Liver (tissue), 9 donors: Measurements from ENCODE around the gene MSH3. TPM values are rescaled to one million over a fixed set of nuclear protein-coding genes. Genes with fewer than 3 reads are reported as not detected.

Experiments
- DNase-seq: peaks from one replicate; pipeline ENCODE4 v3.0.0-alpha.2; 2017; ENCODE audit warnings: low spot score
- H3K27ac ChIP-seq, 2 donors: one replicate each; pipeline ENCODE4 v1.7.0; 2013; ENCODE audit warnings: inconsistent platforms in 2 of 2, low read length in 2 of 2, control low read depth in 1 of 2, low read depth in 1 of 2, mild to moderate bottlenecking in 1 of 2
- H3K27me3 ChIP-seq, 4 donors: one replicate each; pipeline versions ENCODE4 v1.6.1 to v1.7.0; 2013; ENCODE audit warnings: low read length in 3 of 4, inconsistent platforms in 1 of 4, mild to moderate bottlenecking in 1 of 4, moderate library complexity in 1 of 4; ENCODE audit not compliant: control insufficient read depth in 4 of 4, insufficient read depth in 4 of 4
- H3K36me3 ChIP-seq, 4 donors: one replicate each; pipeline versions ENCODE4 v1.6.1 to v1.7.0; 2013; ENCODE audit warnings: low read length in 3 of 4, mild to moderate bottlenecking in 3 of 4, low read depth in 1 of 4, moderate library complexity in 1 of 4; ENCODE audit not compliant: control insufficient read depth in 4 of 4, insufficient read depth in 3 of 4
- H3K4me1 ChIP-seq, 4 donors: one replicate each; pipeline versions ENCODE4 v1.6.1 to v1.7.0; 2013; ENCODE audit warnings: low read length in 3 of 4, mild to moderate bottlenecking in 3 of 4, moderate library complexity in 1 of 4; ENCODE audit not compliant: control insufficient read depth in 4 of 4, insufficient read depth in 4 of 4
- H3K4me3 ChIP-seq, 3 donors: one replicate each; pipeline versions ENCODE4 v1.6.1 to v1.7.0; 2013; ENCODE audit warnings: low read length in 3 of 3, control low read depth in 1 of 3, low read depth in 1 of 3, mild to moderate bottlenecking in 1 of 3
- H3K9ac ChIP-seq, 2 donors: one replicate each; pipeline ENCODE4 v1.7.0; 2013; ENCODE audit warnings: low read length in 2 of 2, mild to moderate bottlenecking in 2 of 2, moderate library complexity in 2 of 2, control low read depth in 1 of 2, low read depth in 1 of 2
- H3K9me3 ChIP-seq, 4 donors: one replicate each; pipeline versions ENCODE4 v1.6.1 to v1.7.0; 2013; ENCODE audit warnings: low read length in 3 of 4; ENCODE audit not compliant: control insufficient read depth in 4 of 4
- CTCF ChIP-seq: fragments of 150-350 bp; IDR thresholded peaks from 2 replicates; pipeline ENCODE4 v1.5.1; 2017; ENCODE audit warnings: improper control_type of control experiment, low read depth, low read length; ENCODE audit not compliant: missing input control
- EGR1 ChIP-seq, 2 donors: IDR thresholded peaks; 2 replicates each; pipeline ENCODE4 v1.6.1; 2016 to 2018; ENCODE audit warnings: antibody characterized with exemption in 2 of 2, low read depth in 2 of 2
- FOXA1 ChIP-seq: IDR thresholded peaks from 2 replicates; pipeline ENCODE4 v1.6.1; 2016; ENCODE audit warnings: antibody characterized with exemption
- FOXA2 ChIP-seq: IDR thresholded peaks from 2 replicates; pipeline ENCODE4 v1.6.1; 2016; ENCODE audit warnings: antibody characterized with exemption
- GABPA ChIP-seq, 2 donors: IDR thresholded peaks in 1 of 2; conservative IDR thresholded peaks in 1 of 2; 2 replicates each; pipeline ENCODE4 v1.6.1; 2016; ENCODE audit warnings: antibody characterized with exemption in 2 of 2, mild to moderate bottlenecking in 1 of 2, moderate library complexity in 1 of 2
- HNF4A ChIP-seq, 2 donors: conservative IDR thresholded peaks; 2 replicates each; pipeline ENCODE4 v1.6.1; 2016; ENCODE audit warnings: antibody characterized with exemption in 2 of 2, mild to moderate bottlenecking in 2 of 2
- HNF4G ChIP-seq: IDR thresholded peaks from 2 replicates; pipeline ENCODE4 v1.6.1; 2016; ENCODE audit warnings: antibody characterized with exemption
- JUND ChIP-seq, 2 donors: IDR thresholded peaks; 2 replicates each; pipeline ENCODE4 v1.6.1; 2016; ENCODE audit warnings: antibody characterized with exemption in 2 of 2
- NR2F2 ChIP-seq: IDR thresholded peaks from 2 replicates; pipeline ENCODE4 v1.6.1; 2016; ENCODE audit warnings: antibody characterized with exemption
- RAD21 ChIP-seq, 2 donors: IDR thresholded peaks; 2 replicates each; pipeline ENCODE4 v1.6.1; 2016; ENCODE audit warnings: antibody characterized with exemption in 2 of 2, mild to moderate bottlenecking in 2 of 2
- REST ChIP-seq: IDR thresholded peaks from 2 replicates; pipeline ENCODE4 v1.6.1; 2016; ENCODE audit warnings: antibody characterized with exemption, mild to moderate bottlenecking
- RXRA ChIP-seq, 2 donors: IDR thresholded peaks; 2 replicates each; pipeline ENCODE4 v1.6.1; 2017 to 2018; ENCODE audit warnings: antibody characterized with exemption in 2 of 2, mild to moderate bottlenecking in 1 of 2
- SP1 ChIP-seq: IDR thresholded peaks from 2 replicates; pipeline ENCODE4 v1.6.1; 2018; ENCODE audit warnings: antibody characterized with exemption, mild to moderate bottlenecking
- TAF1 ChIP-seq: conservative IDR thresholded peaks from 2 replicates; pipeline ENCODE4 v1.6.1; 2016; ENCODE audit warnings: antibody characterized with exemption, mild to moderate bottlenecking
- YY1 ChIP-seq: IDR thresholded peaks from 2 replicates; pipeline ENCODE4 v1.6.1; 2016; ENCODE audit warnings: antibody characterized with exemption, mild to moderate bottlenecking
- ZBTB33 ChIP-seq: IDR thresholded peaks from 2 replicates; pipeline ENCODE4 v1.6.1; 2016; ENCODE audit warnings: antibody characterized with exemption
- WGBS: extraction: QIAGEN DNeasy Blood & Tissue Kit; methylation state at CpG from one replicate; pipeline ENCODE4 v1.1.7; 2013; 5-methylcytosine and 5-hydroxymethylcytosine counted together
- polyA plus RNA-seq, 2 donors: library from polyadenylated mRNA; stranded (reverse) in 1 of 2; unstranded in 1 of 2; fragments of 200-250 nt in 1 of 2; fragments of >200 nt in 1 of 2; fragmentation: Nextera tagmentation in 1 of 2; extraction: Ambion mirVana in 1 of 2; gene quantifications; one replicate each; pipeline versions ENCODE4 v1.2.1 to v1.2.3, GENCODE V29; 2013 to 2015
- total RNA-seq, 2 donors: library from RNA; depleted of rRNA; stranded (reverse); fragments of >200 nt; gene quantifications; one replicate each; pipeline ENCODE4 v1.2.3, GENCODE V29; 2014
- TF ChIP-seq, protein P1 (sequence below): IDR thresholded peaks from 2 replicates; pipeline ENCODE4 v1.6.1; 2016; ENCODE audit warnings: antibody characterized with exemption
- TF ChIP-seq, protein P2 (sequence below): IDR thresholded peaks from 2 replicates; pipeline ENCODE4 v1.6.1; 2016; ENCODE audit warnings: antibody characterized with exemption
- donor health status: healthy.
- donor health status: healthy.
- donor health status: healthy.
- donor health status: healthy.
- donor health status: healthy.

Gene MSH3
- total and polyA plus RNA-seq, 4 donors: 3.0 to 19.1 (median 7.9) TPM

DNA sequence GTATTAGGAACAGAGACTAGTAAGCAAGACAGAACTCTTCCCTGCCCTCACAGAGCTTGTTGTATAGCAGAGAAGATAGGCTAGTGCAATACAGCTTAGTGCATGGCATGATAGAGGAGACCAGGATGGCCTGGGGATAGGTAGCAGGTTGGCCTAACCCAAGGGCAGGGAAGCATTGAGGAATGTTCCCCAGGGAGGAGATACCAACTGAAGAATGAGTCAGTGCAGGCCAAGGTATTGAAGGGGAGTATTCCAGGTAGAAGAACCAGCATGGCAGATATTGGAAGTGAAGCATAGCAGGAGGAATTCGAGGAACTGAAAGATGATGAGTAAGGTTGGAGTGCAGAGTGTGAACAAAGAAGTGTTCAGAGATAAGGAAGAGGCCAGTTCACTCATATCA lies 138.9 kb downstream of the MSH3 start (continued):
- no peak for TF ChIP-seq ZBTB33
- TF ChIP-seq FOXA2: no peak
- TF ChIP-seq JUND (IDR thresholded peaks at IDR 0.05): no peak
- TF ChIP-seq NR2F2: no peak
- TF ChIP-seq HNF4A (conservative IDR thresholded peaks at IDR 0.05): no peak

DNA sequence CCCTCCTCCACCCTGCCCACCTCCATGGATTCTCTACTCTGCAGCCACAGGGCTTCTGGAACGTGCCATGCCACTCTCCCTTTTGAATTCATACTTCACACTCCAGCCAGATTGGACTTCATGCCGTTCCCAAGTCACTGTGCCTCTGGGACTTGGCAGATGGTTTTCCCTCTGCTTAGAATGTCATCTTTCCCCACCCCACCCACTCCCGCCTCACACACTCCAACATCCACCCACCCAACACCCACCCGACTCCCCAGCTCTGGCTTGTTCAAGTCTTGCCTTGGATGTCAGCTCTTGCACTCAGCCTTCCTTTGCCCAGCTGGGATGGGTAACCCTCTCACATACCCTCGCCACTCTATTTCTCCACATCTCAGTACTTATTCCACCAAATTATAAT lies 142.4 kb downstream of the MSH3 start:
- H3K4me3 ChIP-seq: no peak overlapping the region
- H3K9ac ChIP-seq: no peak overlapping the region
- H3K36me3 ChIP-seq: peaks cover 5 to 33% (median 21%) of the 10 kb centered on the region in 4 donors
- no peaks in the 10 kb centered on the region for H3K27me3 ChIP-seq
- 98% methylated on average over 5 of the region's 5 CpGs for WGBS
- H3K4me1 ChIP-seq: peaks cover 0 to 3% (median 1%) of the 10 kb centered on the region in 4 donors
- TF ChIP-seq ZBTB33 (no peak), RXRA (IDR thresholded peaks at IDR 0.05) (no peak), FOXA1 (no peak), SP1 (no peak), FOXA2 (no peak), JUND (IDR thresholded peaks at IDR 0.05) (no peak), EGR1 (IDR thresholded peaks at IDR 0.05; ENCODE audit: low read depth in 2 of 2) (no peak), TAF1 (no peak), RAD21 (IDR thresholded peaks at IDR 0.05) (no peak), REST (no peak), YY1 (no peak), HNF4A (conservative IDR thresholded peaks at IDR 0.05) (no peak), GABPA (IDR thresholded peaks at IDR 0.05 in 1 of 2, conservative IDR thresholded peaks at IDR 0.05 in 1 of 2) (no peak), NR2F2 (no peak), HNF4G (no peak), CTCF (no peak)
- TF ChIP-seq, protein P1, sequence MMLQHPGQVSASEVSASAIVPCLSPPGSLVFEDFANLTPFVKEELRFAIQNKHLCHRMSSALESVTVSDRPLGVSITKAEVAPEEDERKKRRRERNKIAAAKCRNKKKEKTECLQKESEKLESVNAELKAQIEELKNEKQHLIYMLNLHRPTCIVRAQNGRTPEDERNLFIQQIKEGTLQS: no peak
- TF ChIP-seq, protein P2, sequence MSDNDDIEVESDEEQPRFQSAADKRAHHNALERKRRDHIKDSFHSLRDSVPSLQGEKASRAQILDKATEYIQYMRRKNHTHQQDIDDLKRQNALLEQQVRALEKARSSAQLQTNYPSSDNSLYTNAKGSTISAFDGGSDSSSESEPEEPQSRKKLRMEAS: no peak
- H3K9me3 ChIP-seq: no peaks in the 10 kb centered on the region
- no peak overlapping the region for H3K27ac ChIP-seq
- DNase-seq: no peak
